Measurements from ENCODE around the gene OAT. TPM values are rescaled to one million over a fixed set of nuclear protein-coding genes. Genes with fewer than 3 reads are reported as not detected.
"Not testable (repeated sequence)": the region's sequence is repeated elsewhere in the genome, so short reads cannot be mapped to it uniquely, and the experiment has no call there.

OAT gene
- total RNA-seq, 4 donors from 2014 or later: 139 to 205 (median 168) TPM

GRCh38 chr10:124448696-124449169, 30.0 kb upstream of the OAT start:
- Histone ChIP-seq H3K9me3 (no peaks in the 10 kb centered on the region), H3K27ac (no peak overlapping the region), H3K36me3 (no peaks in the 10 kb centered on the region), H3K4me1 (peaks cover 0 to 37% (median 17%) of the 10 kb centered on the region in 3 donors), H3K4me3 (no peak overlapping the region), H3K27me3 (peaks cover 88% of the 10 kb centered on the region)
- no peak for ATAC-seq
- TF ChIP-seq EP300 (IDR thresholded peaks at IDR 0.05) (no peak), POLR2AphosphoS5 (IDR thresholded peaks at IDR 0.05) (no peak)
- no CpG with 5 or more reads among the region's 26 CpGs for WGBS, 2 donors (ENCODE audit: low coverage in 1 of 2)

- Histone ChIP-seq H3K36me3 (no peaks in the 10 kb centered on the region), H3K27me3 (peaks cover 88% of the 10 kb centered on the region), H3K27ac (no peak overlapping the region), H3K4me3 (peak overlapping the region in 1 of 2 donors; percentile 39), H3K4me1 (peaks cover 0 to 37% (median 17%) of the 10 kb centered on the region in 3 donors), H3K9me3 (no peaks in the 10 kb centered on the region)
- TF ChIP-seq POLR2A (IDR thresholded peaks at IDR 0.05) (no peak), POLR2AphosphoS5 (IDR thresholded peaks at IDR 0.05) (no peak), CTCF (IDR thresholded peaks at IDR 0.05) (no peak), EP300 (IDR thresholded peaks at IDR 0.05) (no peak)
- WGBS, 2 donors (ENCODE audit: low coverage in 1 of 2): 0 to 11% methylated on average over 2 to 12 of the region's 60 CpGs
- no peak for ATAC-seq
Observed at GRCh38 chr10:124447751-124448466, 29.2 kb upstream of the OAT start.

- Histone ChIP-seq H3K36me3 (no peaks in the 10 kb centered on the region), H3K4me3 (peak overlapping the region in 1 of 2 donors; percentile 39), H3K4me1 (peaks cover 0 to 37% (median 17%) of the 10 kb centered on the region in 3 donors), H3K9me3 (no peaks in the 10 kb centered on the region), H3K27me3 (peaks cover 87% of the 10 kb centered on the region), H3K27ac (no peak overlapping the region)
- no peak for ATAC-seq
- 17 to 19% methylated on average over 17 to 32 of the region's 71 CpGs for WGBS, 2 donors (ENCODE audit: low coverage in 1 of 2)
- no peak for TF ChIP-seq CTCF (IDR thresholded peaks at IDR 0.05)
- no peak for TF ChIP-seq POLR2AphosphoS5 (IDR thresholded peaks at IDR 0.05)
- TF ChIP-seq EP300 (IDR thresholded peaks at IDR 0.05): no peak
- TF ChIP-seq POLR2A (IDR thresholded peaks at IDR 0.05): no peak
Observed at GRCh38 chr10:124446830-124447750, 28.4 kb upstream of the OAT start.

- peaks cover 40% of the 10 kb centered on the region for H3K27me3 ChIP-seq
- not testable (repeated sequence) for H3K36me3 ChIP-seq, ATAC-seq, H3K4me1 ChIP-seq, H3K4me3 ChIP-seq, H3K27ac ChIP-seq, H3K9me3 ChIP-seq
- 67 to 90% methylated on average over 4 to 5 of the region's 5 CpGs for WGBS, 2 donors (ENCODE audit: low coverage in 1 of 2)
Observed at GRCh38 chr10:124441694-124442093, 23.0 kb upstream of the OAT start.

GRCh38 chr10:124436191-124436638, 17.5 kb upstream of the OAT start:
- 75 to 83% methylated on average over 3 to 8 of the region's 8 CpGs for WGBS, 2 donors (ENCODE audit: low coverage in 1 of 2)
- TF ChIP-seq POLR2A (IDR thresholded peaks at IDR 0.05) (no peak), CTCF (IDR thresholded peaks at IDR 0.05) (no peak), EP300 (IDR thresholded peaks at IDR 0.05) (no peak), POLR2AphosphoS5 (IDR thresholded peaks at IDR 0.05) (no peak)
- ATAC-seq: no peak

GRCh38 chr10:124435683-124436082, 17.0 kb upstream of the OAT start:
- not testable (repeated sequence) for H3K4me3 ChIP-seq, H3K9me3 ChIP-seq, ATAC-seq, H3K4me1 ChIP-seq, H3K27ac ChIP-seq, H3K27me3 ChIP-seq, H3K36me3 ChIP-seq
- 73 to 100% methylated on average over 2 of the region's 4 CpGs for WGBS, 2 donors (ENCODE audit: low coverage in 1 of 2)

More at GRCh38 chr10:124436191-124436638, 17.5 kb upstream of the OAT start:
- Histone ChIP-seq H3K27me3 (no peaks in the 10 kb centered on the region), H3K4me3 (no peak overlapping the region), H3K9me3 (no peaks in the 10 kb centered on the region), H3K27ac (no peak overlapping the region), H3K36me3 (no peaks in the 10 kb centered on the region), H3K4me1 (peaks cover 0 to 9% (median 0%) of the 10 kb centered on the region in 3 donors)

Measured in gastroesophageal sphincter (tissue), 4 donors.